GM19193 (cell line): ENCODE measurements around the gene MACROD2.

ENCODE experiments used
- POLR2A ChIP-seq: IDR thresholded peaks from 4 replicates; pipeline ENCODE4 v1.6.1; 2011; ENCODE audit not compliant: insufficient read depth, insufficient read length; ENCODE audit errors: extremely low read depth

MACROD2 gene

DNA sequence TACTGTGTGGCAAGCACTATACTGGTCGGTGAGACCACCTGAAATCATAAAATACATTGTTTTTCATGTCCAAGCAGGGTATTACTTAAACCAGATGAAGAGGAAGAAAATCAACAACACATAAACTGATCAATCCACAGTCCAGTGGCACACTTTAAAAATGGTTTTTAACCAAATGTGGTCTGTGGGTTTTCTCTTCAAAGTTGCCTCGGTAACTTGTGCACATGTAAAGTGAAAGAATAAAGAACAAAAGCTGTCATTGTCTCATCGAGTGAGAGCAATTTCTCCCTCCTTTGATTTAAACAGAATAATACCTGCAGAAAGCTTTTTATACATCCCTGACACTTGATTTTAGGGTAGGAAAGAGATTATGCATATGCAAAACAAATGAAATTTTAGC is 338.4 kb downstream of the MACROD2 start:
- TF ChIP-seq POLR2A: no peak

DNA sequence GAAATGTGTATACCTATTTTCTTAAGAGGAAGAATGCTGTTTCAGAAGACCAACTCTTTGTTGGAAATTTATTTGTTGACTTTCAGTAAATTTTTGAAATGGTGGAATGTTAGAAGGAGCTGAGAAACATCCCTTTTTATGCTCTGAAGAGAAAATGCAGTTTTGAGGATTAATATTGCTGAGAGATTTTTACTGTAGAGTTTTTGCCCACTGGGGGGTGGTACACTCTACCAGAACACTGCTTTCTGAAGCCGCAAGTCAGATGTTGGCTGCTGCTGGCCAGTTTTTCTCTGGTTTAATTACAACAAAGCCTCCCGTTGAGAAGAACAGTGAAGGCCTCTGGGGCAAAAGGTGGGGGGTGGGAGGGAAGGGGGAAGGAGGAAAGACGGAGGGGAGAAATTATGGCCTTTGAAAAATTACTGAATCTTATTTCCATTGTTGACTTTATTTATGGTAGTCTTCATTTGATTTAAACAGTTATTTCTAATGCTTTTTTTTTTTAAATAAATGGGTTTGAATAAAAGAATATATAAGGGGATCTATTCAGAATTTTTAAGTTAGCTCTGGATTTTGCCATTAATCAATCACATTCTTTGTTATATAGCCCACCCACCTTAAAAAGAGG is 339.1 kb downstream of the MACROD2 start:
- TF ChIP-seq POLR2A: no peak

DNA sequence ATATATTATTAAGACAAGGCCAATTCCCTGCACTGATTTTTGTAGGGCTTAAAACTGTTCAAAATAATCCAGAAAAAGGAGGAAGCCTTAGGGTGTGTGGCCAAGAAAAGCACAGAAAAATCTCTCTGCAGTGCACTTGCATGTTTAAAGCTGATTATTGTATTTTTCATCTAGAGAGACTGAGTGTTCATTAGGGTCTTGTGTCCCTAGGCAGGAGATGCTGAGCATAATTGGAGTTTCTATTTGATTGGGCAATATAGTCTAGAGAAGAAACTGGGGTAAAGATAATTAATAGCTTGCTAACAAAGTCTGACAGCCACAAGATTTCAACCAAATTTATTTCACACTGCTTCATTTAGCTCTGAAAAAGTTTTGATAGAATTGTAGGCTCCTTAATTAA is 339.7 kb downstream of the MACROD2 start:
- no peak for TF ChIP-seq POLR2A

DNA sequence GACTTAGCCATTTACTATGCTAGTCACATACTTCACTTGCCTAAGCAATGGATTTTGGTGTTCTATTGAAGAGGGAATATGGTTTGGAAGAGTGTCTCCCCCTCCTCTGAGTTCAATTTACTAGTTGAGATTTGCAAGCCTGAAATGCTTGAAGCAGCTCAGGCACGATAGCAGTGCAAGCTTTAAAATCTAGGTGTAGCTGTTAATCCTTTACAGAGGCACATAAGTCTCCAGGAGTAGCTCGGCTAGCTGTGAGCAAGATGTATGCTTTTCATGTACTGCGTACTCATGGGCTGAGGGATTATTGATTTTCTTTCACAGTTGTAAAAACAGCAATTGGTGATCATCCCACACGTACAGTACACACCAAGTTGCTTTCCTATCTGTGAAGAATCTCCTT is 341.4 kb downstream of the MACROD2 start:
- TF ChIP-seq POLR2A: no peak

DNA sequence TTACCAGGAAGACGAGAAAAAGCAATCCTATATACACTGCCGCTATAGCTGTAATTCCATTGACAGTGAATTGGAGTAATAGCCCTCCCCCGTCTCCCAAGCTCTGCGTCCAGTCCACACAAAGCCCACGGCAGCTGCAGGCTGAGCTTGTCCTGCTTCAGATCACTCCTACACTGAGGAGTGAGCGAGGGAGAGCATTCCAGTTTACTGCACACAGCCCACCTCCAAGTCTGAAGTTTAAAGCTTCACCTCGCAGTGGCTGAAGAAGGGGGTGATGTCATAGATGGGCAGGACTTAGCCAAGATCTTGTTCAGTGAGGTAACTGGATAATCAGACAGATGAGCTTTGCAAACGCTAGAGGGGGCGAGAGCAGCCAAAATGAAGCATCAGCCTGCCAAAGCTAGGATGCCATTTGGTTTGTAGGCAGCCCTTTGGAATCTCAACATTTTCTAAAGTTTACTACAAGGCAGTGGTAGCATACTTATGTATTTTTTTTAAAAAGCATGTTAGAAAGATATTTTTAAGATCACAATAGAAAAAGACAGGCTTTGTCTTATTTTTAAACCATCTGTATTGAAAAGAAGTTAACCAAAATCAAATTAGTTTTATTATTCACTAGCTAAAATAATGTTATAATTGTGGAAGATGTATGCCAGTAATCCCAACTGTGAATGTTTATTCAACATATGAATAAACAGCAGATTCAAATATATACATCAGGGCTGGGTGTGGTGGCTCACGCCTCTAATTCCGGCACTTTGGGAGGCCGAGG is 342.3 kb downstream of the MACROD2 start, which contains the start of gene FLRT3:
Gene FLRT3, minus strand, starts transcription at position 213 of the 772 bp plus-strand sequence. CDS start 10,106 bp downstream, outside the sequence.
- TF ChIP-seq POLR2A: no peak

DNA sequence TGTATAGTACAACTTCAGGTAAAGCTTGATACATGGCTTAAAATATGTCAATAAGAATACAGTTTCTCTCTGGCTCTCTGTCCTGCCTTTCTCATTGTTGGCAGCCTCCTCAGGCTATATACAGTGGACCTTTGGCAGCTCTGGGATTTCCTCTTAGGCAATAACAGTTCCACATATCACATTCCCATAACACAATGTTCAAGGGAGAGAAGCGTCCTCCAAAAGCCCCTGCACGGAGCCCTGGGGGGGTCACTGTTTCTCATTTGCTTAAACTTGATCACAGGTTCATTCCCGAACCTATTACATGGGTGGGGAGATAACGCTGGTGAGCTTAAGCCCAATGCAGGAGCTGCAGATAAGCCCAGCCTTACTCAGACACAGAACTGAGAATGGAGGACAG is 346.5 kb downstream of the MACROD2 start:
- TF ChIP-seq POLR2A: no peak

DNA sequence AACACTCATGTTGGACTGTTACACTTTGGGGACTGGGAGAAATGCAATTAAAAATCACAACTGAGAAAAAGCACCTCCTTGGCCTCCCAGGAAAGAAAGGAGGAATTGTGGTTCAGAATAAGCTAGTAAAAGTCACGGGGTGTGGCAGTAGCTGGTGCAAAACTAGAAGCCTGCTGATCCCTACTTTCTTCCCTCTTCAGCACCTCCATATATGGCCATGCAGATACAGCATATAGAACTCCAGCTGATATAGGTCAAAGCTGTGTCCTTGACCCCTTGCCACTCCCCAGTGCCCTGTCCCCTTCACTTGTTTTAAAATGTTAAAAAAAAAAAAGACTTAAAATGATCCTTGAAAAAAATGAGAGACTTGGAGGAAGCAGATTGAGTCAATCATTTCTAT is 347.6 kb downstream of the MACROD2 start:
- TF ChIP-seq POLR2A: no peak

DNA sequence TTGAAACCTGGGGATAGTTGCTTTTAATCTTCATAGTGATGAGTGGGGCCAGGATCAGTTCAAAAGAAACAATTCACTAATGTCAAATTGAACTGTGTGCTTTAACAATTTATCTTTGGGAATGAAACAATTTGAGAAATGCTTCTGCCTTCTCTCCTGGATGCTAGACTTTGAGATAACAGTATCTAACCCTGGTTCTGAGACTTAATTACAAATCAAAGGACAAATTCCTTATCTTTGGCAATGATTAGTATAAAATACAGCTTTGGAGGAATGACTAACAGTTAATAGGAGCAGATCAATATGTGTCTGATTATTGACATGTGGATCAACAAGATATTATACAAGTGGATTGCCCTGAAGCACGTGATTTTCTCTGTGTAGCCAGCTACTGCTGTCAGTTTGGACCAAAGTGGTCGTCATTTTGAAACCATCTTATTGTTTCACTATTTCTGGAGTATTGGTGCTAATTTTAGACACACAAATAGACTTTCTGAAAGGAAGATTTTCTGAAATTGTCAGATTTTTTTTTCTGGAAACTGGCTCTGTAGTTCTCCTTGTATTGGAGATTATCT is 348.3 kb downstream of the MACROD2 start:
- no peak for TF ChIP-seq POLR2A

DNA sequence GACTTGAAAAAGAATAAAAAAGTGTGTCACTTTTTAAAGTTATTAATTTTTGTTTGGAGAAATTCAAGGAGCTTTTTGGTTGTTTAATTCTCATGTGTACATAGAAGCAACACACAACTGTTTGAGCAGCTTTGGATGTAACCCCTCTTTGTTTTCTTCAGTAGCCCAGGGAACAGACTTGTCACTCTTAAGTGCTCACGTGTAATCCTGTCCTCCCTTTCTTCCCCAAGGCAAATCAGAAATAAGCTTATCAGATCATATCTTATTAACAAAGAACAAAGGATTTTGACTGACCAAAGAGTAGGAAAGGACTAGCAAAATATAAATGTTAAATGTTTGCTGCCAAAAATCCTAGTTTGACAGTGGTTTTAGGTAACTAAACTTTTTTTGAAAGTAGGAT is 349.4 kb downstream of the MACROD2 start:
- no peak for TF ChIP-seq POLR2A

DNA sequence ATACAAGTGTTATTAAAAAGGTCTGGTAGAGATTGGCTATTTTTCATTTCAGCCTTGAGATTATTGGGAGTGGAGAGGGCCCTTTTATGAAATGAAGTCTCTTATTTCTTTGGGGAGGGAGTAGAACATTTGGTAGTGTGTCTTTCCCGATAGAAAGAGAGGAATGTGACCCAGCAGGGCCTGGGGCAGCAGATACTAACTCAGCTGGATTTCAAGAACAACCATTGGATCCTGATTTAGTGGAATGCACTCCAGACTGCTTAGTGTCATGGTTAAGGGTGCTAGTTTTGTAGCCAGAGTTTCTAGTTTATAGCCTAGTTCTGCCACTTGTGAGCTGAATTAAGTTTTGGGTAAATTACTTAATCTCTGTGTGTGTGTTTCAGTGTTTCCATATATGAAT is 360.5 kb downstream of the MACROD2 start:
- no peak for TF ChIP-seq POLR2A

DNA sequence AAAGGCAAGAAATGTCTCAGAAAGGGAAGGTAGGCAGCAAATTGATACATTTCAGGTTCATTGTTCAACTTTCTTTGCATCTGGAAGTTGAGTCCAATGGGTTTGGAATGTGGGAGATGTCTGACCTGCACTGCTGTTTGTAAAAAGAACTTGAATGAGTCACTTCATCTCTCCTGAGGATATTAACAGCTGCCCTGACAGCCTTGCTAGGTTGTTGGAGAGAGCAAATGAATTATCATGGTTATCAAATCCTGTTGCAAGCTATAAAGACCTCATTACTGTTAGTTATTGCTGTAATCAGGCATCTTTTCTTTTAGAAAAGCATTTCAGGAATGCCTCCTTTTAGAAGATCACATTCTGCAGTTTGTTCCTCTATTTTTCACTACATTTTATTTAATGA is 365.1 kb downstream of the MACROD2 start:
- no peak for TF ChIP-seq POLR2A

DNA sequence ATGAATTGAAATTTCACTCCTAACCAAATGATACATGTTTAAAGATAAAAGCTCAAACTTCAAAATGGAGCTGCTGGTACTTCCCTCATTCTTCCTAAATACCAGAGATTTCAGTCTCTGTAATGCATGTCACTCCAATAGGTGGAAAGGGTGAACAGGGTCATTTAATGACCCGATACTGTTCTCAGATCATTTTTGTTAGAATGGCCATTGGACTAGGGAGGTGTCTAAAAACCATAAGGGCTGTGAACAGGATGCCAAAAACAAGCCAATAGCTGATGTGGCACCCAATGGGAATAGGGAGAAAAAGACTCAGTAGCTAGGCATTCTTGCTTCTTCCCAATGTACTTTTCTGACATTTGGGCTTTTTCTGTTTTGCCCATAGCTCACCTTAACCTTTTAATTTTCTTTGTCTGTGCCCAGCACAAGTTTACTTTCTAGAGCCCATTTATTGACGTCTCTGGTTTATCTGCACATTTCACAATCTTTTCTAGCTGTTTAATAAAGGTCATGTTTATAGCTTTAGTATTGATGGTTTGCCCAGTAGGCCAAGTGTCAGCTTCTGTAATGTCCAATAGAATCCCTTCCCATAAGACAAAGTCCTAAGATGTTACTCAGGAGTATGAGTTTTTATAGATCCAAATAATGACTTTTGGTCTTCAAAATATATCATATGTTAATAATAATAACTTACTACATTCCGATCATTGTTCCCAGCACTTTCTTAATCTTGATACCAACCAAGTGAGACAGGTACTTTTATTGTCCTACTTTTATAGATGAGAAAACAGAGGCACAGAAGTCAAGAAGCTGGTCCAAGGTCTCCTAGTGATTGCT is 366.4 kb downstream of the MACROD2 start:
- TF ChIP-seq POLR2A: no peak

DNA sequence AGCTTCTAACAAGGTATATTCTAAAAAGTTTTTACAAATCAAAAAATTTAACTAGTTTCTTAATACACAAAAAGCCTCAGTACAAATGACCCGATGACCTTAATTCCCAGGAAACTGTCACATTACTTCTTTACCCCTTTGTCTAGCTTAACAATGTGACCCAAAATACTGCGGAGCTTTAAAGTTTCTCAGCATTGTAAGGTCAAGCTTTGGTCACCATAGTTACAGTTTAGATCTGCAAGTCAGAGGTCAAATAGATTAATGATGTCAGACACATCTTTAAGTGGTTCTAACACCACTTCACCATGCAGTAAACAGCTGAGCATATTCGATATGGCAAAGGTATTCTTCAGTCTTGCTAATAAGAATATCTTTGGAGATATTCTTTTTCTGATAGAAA is 378.9 kb downstream of the MACROD2 start:
- no peak for TF ChIP-seq POLR2A

DNA sequence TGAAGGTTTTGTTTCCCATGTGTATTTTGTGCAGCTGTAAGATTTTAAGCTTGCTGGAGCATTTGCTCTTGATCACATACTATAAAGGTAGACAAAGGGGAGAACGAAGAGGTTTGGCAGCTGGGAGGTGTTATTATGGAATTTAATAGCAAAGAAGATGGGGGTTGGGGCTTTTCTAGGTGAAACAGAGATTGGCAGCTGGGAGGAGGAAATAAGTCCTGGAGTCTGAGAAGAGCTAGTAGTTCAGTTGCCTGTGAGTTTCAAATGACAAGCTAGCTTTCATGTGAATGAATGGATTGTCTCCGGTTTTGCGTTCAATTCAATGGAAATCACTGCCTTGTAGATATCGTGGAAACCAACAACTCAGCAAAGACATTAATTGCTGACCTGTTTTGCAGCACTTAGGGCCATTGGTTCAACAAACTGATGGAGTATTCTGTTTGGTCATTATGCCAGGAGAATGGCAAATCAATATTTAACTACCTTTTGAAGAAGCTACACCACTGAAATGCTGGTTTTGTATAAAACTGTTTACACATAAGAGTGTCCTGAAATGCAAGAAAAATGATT is 380.2 kb downstream of the MACROD2 start:
- TF ChIP-seq POLR2A: no peak

DNA sequence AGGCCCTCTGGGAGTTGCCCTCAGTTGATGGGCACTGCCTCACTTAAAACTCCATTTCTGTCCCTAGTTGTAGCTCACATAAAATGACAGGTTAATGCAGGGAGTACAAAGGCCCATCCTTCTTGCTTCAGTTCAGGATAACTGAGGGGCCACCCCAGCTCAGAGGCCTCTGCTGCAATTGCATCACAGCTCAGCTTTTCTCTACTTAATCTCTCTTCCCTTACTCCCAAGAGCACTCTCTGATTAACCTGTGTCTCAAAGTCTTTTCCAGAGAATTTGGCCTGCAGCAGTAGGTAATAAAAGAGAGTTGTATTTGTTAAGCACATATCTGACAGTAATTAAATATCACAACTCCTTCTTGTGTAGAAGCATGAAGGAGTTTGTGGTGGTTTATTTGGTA is 383.0 kb downstream of the MACROD2 start:
- no peak for TF ChIP-seq POLR2A
